HEK293 (cell line): ENCODE results near the gene PLA2G3.

Experiments used
- CTCF ChIA-PET: fragments of 350-600 bp; formaldehyde crosslinking; extraction: SDS; loops from one replicate; lab custom pipeline; 2021; ENCODE audit warnings: antibody characterized with exemption; lab: Yijun Ruan, JAX
- POLR2A ChIA-PET: fragments of 300-600 bp; formaldehyde crosslinking; extraction: SDS; loops from one replicate; lab custom pipeline; 2020; ENCODE audit warnings: antibody characterized with exemption, inconsistent platforms; lab: Yijun Ruan, JAX
- H3K27ac ChIP-seq: fragments of 200-500 bp; sonication (Bioruptor generic); 2 replicates; pipeline ENCODE4 v1.5.1; 2014; ENCODE audit warnings: low read depth, low read length, control low read depth, inconsistent platforms; ENCODE audit errors: extremely low read depth
- H3K36me3 ChIP-seq, 2 experiments: fragments of 200-500 bp in 1 of 2; sonication (Bioruptor generic) in 1 of 2; 1 replicate in 1 of 2; 2 replicates in 1 of 2; pipeline ENCODE4 v1.5.1; 2014 to 2017; ENCODE audit warnings: inconsistent platforms in 2 of 2, low read length in 2 of 2; ENCODE audit not compliant: control insufficient read depth in 2 of 2, insufficient read depth in 1 of 2
- H3K4me1 ChIP-seq: fragments of 200-500 bp; sonication (Bioruptor generic); 2 replicates; pipeline ENCODE4 v1.5.1; 2014; ENCODE audit warnings: mild to moderate bottlenecking, low read length, inconsistent platforms; ENCODE audit not compliant: control insufficient read depth, insufficient read depth
- H3K4me3 ChIP-seq: 2 replicates; pipeline ENCODE4 v1.5.1; 2011; ENCODE audit warnings: low read depth, mild to moderate bottlenecking, control low read depth, low read length, moderate library complexity
- H3K9me3 ChIP-seq: fragments of 200-500 bp; sonication (Bioruptor generic); 2 replicates; pipeline ENCODE4 v1.5.1; 2014; ENCODE audit warnings: low read depth, low read length, inconsistent platforms; ENCODE audit not compliant: control insufficient read depth, insufficient read depth
- GFI1B ChIP-seq: fragments of 450-650 bp; formaldehyde crosslinking; IDR thresholded peaks from 2 replicates; pipeline ENCODE4 v1.5.1; 2016; ENCODE audit warnings: missing biosample characterization, missing genetic modification characterization
- GLIS2 ChIP-seq: fragments of 450-650 bp; formaldehyde crosslinking; IDR thresholded peaks from 2 replicates; pipeline ENCODE4 v1.5.1; 2016; ENCODE audit warnings: missing biosample characterization, missing genetic modification characterization
- RBAK ChIP-seq: fragments of 450-650 bp; formaldehyde crosslinking; IDR thresholded peaks from 2 replicates; pipeline ENCODE4 v1.5.1; 2016; ENCODE audit warnings: missing biosample characterization, missing genetic modification characterization
- SETDB1 ChIP-seq: IDR thresholded peaks from one replicate; pipeline ENCODE4 v1.6.1; 2017; ENCODE audit warnings: mild to moderate bottlenecking, low read length, moderate library complexity, mixed read lengths; ENCODE audit not compliant: insufficient read length
- SP3 ChIP-seq: fragments of 450-650 bp; formaldehyde crosslinking; IDR thresholded peaks from 2 replicates; pipeline ENCODE4 v1.5.1; 2016; ENCODE audit warnings: missing biosample characterization, missing genetic modification characterization
- YY1 ChIP-seq: fragments of 450-650 bp; formaldehyde crosslinking; IDR thresholded peaks from 2 replicates; pipeline ENCODE4 v1.5.1; 2018; ENCODE audit warnings: missing biosample characterization, missing genetic modification characterization
- ZBTB7A ChIP-seq: fragments of 450-650 bp; formaldehyde crosslinking; IDR thresholded peaks from 2 replicates; pipeline ENCODE4 v1.5.1; 2016; ENCODE audit warnings: low read depth, missing biosample characterization, missing genetic modification characterization
- ZEB2 ChIP-seq: fragments of 450-650 bp; formaldehyde crosslinking; IDR thresholded peaks from 2 replicates; pipeline ENCODE4 v1.5.1; 2016; ENCODE audit warnings: missing biosample characterization, missing genetic modification characterization
- ZFP37 ChIP-seq: fragments of 450-650 bp; formaldehyde crosslinking; IDR thresholded peaks from 2 replicates; pipeline ENCODE4 v1.5.1; 2016; ENCODE audit warnings: missing biosample characterization, missing genetic modification characterization
- ZNF16 ChIP-seq: fragments of 450-650 bp; formaldehyde crosslinking; IDR thresholded peaks from 2 replicates; pipeline ENCODE4 v1.5.1; 2016; ENCODE audit warnings: low read depth, missing biosample characterization, missing genetic modification characterization
- ZNF23 ChIP-seq: fragments of 450-650 bp; formaldehyde crosslinking; IDR thresholded peaks from 2 replicates; pipeline ENCODE4 v1.5.1; 2016; ENCODE audit warnings: missing biosample characterization, missing genetic modification characterization, borderline replicate concordance
- ZNF302 ChIP-seq: fragments of 450-650 bp; formaldehyde crosslinking; IDR thresholded peaks from 2 replicates; pipeline ENCODE4 v1.5.1; 2016; ENCODE audit warnings: missing biosample characterization, missing genetic modification characterization, low read depth
- ZNF404 ChIP-seq: fragments of 450-650 bp; formaldehyde crosslinking; IDR thresholded peaks from 2 replicates; pipeline ENCODE4 v1.5.1; 2017; ENCODE audit warnings: missing biosample characterization, missing genetic modification characterization
- ZNF677 ChIP-seq: fragments of 450-650 bp; IDR thresholded peaks from 2 replicates; pipeline ENCODE4 v1.5.0; 2018; ENCODE audit warnings: missing biosample characterization, mild to moderate bottlenecking, missing genetic modification characterization, moderate library complexity
- ZSCAN16 ChIP-seq: fragments of 450-650 bp; formaldehyde crosslinking; IDR thresholded peaks from 2 replicates; pipeline ENCODE4 v1.5.1; 2016; ENCODE audit warnings: missing biosample characterization, missing genetic modification characterization
- TF ChIP-seq, protein P1 (sequence below): fragments of 450-650 bp; formaldehyde crosslinking; conservative IDR thresholded peaks from 2 replicates; pipeline ENCODE4 v1.5.1; 2016; ENCODE audit warnings: low read depth, missing biosample characterization, missing genetic modification characterization
- TF ChIP-seq, protein P2 (sequence below): fragments of 450-650 bp; formaldehyde crosslinking; IDR thresholded peaks from 2 replicates; pipeline ENCODE4; 2016; ENCODE audit warnings: missing biosample characterization, missing genetic modification characterization
- TF ChIP-seq, protein P3 (sequence below): IDR thresholded peaks from 2 replicates; pipeline ENCODE4 v1.6.1; 2011; ENCODE audit warnings: mild to moderate bottlenecking, low read depth, low read length, borderline replicate concordance
- TF ChIP-seq, protein P4 (sequence below): fragments of 450-650 bp; formaldehyde crosslinking; IDR thresholded peaks from 2 replicates; pipeline ENCODE4 v1.5.1; 2016; ENCODE audit warnings: missing biosample characterization, missing genetic modification characterization, borderline replicate concordance

PLA2G3 gene

DNA sequence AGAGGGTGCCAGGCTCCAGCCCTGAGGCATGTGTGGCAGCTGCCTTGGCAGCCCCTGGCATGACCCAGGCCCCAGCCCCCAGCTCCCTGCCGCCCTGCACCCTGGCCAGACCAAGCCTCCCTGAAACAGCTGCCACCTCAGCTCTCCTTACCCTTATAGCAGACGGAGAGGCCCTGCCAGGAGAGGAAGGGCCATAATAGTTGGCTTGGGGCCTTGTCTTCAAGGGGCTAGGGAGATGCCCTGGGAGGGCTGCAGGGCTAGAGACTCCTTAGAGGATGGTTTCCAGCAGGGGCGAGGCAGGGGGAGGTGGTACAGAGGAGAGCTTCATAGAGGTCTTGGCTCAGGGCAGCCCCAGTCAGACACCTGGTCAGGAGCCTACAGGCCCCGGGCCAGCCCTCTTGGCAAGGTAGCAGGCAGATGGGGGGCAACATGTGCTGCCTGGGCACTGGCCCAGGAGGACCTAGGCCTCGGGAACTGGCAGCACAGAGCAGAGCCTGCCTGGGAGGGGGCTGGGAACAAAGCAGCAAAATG is 46.2 kb downstream of the PLA2G3 start:
- ChIA-PET CTCF (interaction anchor here (0.6 to 1.2 kb wide), 4 partner anchors 51 to 674 kb away, joined by 3 read pairs; no protein-coding TSS in a partner anchor), POLR2A (interaction anchor here (0.8 to 1.7 kb wide), 4 partner anchors 13 to 126 kb away, joined by 3 to 5 read pairs (median 3); partner anchors contain the start of genes MORC2, RNF185, SELENOM and SMTN)
- TF ChIP-seq ZNF302 (tag by site-specific recombination) (no peak), RBAK (no peak), GLIS2 (peak; percentile 21; the same call in 1 of the 2 replicates), ZSCAN16 (tag by site-specific recombination) (no peak)
- TF ChIP-seq, protein P1, sequence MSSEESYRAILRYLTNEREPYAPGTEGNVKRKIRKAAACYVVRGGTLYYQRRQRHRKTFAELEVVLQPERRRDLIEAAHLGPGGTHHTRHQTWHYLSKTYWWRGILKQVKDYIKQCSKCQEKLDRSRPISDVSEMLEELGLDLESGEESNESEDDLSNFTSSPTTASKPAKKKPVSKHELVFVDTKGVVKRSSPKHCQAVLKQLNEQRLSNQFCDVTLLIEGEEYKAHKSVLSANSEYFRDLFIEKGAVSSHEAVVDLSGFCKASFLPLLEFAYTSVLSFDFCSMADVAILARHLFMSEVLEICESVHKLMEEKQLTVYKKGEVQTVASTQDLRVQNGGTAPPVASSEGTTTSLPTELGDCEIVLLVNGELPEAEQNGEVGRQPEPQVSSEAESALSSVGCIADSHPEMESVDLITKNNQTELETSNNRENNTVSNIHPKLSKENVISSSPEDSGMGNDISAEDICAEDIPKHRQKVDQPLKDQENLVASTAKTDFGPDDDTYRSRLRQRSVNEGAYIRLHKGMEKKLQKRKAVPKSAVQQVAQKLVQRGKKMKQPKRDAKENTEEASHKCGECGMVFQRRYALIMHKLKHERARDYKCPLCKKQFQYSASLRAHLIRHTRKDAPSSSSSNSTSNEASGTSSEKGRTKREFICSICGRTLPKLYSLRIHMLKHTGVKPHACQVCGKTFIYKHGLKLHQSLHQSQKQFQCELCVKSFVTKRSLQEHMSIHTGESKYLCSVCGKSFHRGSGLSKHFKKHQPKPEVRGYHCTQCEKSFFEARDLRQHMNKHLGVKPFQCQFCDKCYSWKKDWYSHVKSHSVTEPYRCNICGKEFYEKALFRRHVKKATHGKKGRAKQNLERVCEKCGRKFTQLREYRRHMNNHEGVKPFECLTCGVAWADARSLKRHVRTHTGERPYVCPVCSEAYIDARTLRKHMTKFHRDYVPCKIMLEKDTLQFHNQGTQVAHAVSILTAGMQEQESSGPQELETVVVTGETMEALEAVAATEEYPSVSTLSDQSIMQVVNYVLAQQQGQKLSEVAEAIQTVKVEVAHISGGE = no peak
- TF ChIP-seq, protein P2, sequence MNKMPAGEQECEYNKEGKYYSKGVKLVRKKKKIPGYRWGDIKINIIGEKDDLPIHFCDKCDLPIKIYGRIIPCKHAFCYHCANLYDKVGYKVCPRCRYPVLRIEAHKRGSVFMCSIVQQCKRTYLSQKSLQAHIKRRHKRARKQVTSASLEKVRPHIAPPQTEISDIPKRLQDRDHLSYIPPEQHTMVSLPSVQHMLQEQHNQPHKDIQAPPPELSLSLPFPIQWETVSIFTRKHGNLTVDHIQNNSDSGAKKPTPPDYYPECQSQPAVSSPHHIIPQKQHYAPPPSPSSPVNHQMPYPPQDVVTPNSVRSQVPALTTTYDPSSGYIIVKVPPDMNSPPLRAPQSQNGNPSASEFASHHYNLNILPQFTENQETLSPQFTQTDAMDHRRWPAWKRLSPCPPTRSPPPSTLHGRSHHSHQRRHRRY = no peak
- no peaks in the 10 kb centered on the region for H3K4me1 ChIP-seq
- no peak overlapping the region for H3K4me3 ChIP-seq
- peaks cover 0 to 71% of the 10 kb centered on the region in 2 experiments; a peak in 2 of 3 replicates for H3K36me3 ChIP-seq
- no peaks in the 10 kb centered on the region for H3K9me3 ChIP-seq
- no peak overlapping the region for H3K27ac ChIP-seq

DNA sequence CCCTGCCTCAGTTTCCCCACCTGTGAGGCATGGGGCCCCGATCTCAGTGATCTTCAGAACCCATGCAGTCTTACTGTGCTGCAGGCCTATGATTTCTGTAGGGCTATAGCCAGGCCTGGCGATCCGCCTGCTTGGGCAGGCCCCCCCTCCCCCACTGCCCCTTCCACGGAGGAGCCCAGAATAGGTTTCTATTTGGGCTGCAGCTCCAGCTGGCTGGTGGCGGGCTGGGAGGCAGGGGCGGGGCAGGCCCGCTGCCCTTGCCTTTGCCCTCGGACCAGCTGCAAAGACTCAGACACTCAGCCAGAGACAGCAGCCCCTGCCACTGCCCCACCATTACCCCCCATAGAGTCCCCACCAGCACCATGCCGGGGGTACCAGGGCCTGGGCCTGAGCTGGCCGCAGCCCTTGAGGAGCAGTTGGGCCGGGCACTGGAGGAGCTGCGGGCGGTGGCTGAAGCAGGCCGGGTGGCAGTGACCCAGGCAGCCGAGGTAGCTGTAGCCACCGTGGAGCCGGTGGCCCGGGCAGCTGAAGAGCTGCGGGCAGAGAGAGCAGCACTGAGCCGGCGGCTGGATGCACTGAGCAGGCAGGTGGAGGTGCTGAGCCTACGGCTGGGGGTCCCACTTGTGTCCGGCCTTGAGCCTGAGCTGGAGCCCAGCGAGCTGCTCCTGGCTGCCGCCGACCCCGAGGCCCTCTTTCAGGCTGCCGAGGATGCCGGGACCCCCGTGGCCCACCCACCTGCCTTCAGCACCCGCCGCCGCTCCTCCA is 47.0 kb downstream of the PLA2G3 start:
- no peaks in the 10 kb centered on the region for H3K4me1 ChIP-seq
- POLR2A ChIA-PET = interaction anchor here (0.8 to 2.0 kb wide), 5 partner anchors 11 to 125 kb away, joined by 3 to 5 read pairs (median 3); partner anchors contain the start of genes MORC2, RNF185, SELENOM and SMTN
- H3K27ac ChIP-seq = no peak overlapping the region
- peaks cover 0 to 77% of the 10 kb centered on the region in 2 experiments; a peak in 2 of 3 replicates for H3K36me3 ChIP-seq
- CTCF ChIA-PET = interaction anchor here (0.6 to 1.2 kb wide), 3 partner anchors 50 to 179 kb away, joined by 3 read pairs; no protein-coding TSS in a partner anchor
- H3K4me3 ChIP-seq = no peak overlapping the region
- no peaks in the 10 kb centered on the region for H3K9me3 ChIP-seq
- no peak for TF ChIP-seq ZNF404
- no peak for TF ChIP-seq SP3 (tag by site-specific recombination)
- TF ChIP-seq GLIS2 = peak; percentile 33; the same call in 1 of the 2 replicates
- no peak for TF ChIP-seq ZNF677 (tag by site-specific recombination)
- no peak for TF ChIP-seq ZNF16 (tag by site-specific recombination)
- no peak for TF ChIP-seq YY1 (tag by site-specific recombination)
- TF ChIP-seq SETDB1 = no peak
- TF ChIP-seq, protein P3, sequence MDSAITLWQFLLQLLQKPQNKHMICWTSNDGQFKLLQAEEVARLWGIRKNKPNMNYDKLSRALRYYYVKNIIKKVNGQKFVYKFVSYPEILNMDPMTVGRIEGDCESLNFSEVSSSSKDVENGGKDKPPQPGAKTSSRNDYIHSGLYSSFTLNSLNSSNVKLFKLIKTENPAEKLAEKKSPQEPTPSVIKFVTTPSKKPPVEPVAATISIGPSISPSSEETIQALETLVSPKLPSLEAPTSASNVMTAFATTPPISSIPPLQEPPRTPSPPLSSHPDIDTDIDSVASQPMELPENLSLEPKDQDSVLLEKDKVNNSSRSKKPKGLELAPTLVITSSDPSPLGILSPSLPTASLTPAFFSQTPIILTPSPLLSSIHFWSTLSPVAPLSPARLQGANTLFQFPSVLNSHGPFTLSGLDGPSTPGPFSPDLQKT = no peak

DNA sequence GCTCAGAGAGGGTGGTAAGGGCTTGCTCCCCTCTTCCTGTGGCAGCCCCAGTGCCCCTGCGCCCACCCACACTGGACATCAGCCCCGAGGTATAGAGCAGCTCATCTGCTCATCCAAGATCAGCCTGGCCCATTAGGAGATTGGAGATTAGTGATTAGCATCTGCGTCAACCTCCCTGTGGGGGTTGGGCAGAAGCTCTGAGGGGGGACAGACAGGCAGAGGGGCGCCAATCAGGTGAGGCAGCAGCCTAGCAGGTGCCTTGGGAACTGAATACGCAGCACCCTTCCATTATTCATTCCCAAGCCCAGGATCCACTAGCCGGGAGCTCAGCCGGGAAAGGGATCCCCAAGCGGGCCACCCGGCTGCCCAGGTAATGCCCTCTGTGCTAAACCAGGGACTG is 48.1 kb downstream of the PLA2G3 start:
- Histone ChIP-seq H3K9me3 (no peaks in the 10 kb centered on the region), H3K36me3 (peaks cover 0 to 80% of the 10 kb centered on the region in 2 experiments; a peak in 2 of 3 replicates)
- POLR2A ChIA-PET = interaction anchor here (1.4 to 2.0 kb wide), 2 partner anchors 10 to 11 kb away, joined by 4 to 5 read pairs; partner anchors contain the start of gene SMTN
- TF ChIP-seq ZNF302 (tag by site-specific recombination) (no peak), ZNF404 (no peak), ZNF23 (tag by site-specific recombination) (no peak), ZFP37 (tag by site-specific recombination) (no peak), ZBTB7A (no peak), GFI1B (tag by site-specific recombination) (no peak), ZEB2 (no peak)
- TF ChIP-seq, protein P4, sequence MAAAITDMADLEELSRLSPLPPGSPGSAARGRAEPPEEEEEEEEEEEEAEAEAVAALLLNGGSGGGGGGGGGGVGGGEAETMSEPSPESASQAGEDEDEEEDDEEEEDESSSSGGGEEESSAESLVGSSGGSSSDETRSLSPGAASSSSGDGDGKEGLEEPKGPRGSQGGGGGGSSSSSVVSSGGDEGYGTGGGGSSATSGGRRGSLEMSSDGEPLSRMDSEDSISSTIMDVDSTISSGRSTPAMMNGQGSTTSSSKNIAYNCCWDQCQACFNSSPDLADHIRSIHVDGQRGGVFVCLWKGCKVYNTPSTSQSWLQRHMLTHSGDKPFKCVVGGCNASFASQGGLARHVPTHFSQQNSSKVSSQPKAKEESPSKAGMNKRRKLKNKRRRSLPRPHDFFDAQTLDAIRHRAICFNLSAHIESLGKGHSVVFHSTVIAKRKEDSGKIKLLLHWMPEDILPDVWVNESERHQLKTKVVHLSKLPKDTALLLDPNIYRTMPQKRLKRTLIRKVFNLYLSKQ = no peak

More for the DNA sequence above, 48.1 kb downstream of the PLA2G3 start:
- Histone ChIP-seq H3K27ac (no peak overlapping the region), H3K4me1 (no peaks in the 10 kb centered on the region), H3K4me3 (no peak overlapping the region)
- CTCF ChIA-PET = interaction anchor here (0.6 to 1.1 kb wide), 5 partner anchors 18 to 984 kb away, joined by 3 to 6 read pairs (median 3); partner anchors contain the start of gene PATZ1
